ENCODE results near the gene TSPAN12.

The TSPAN12 gene

DNA sequence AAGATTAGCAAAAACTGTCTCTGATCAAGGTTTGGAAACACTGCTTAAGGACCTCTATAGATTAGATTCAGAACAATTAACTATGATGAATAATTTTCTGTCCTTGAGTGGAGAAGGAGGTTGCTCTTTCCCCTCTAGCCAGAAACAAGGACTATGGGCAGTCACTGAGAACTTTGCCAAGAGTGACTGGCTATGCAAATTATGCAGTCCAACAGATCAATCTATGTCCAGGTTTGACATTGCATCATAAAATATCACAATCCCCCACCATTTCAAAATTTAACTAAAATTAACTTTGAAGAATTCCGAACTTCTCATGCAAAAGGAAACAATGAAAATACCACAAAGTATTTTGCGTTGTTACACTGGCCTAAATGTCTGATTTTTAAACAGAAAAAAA, 50.6 kb downstream of the TSPAN12 start:
- DNase-seq (ENCODE audit: low read depth) = no peak
- TF ChIP-seq, protein P1, sequence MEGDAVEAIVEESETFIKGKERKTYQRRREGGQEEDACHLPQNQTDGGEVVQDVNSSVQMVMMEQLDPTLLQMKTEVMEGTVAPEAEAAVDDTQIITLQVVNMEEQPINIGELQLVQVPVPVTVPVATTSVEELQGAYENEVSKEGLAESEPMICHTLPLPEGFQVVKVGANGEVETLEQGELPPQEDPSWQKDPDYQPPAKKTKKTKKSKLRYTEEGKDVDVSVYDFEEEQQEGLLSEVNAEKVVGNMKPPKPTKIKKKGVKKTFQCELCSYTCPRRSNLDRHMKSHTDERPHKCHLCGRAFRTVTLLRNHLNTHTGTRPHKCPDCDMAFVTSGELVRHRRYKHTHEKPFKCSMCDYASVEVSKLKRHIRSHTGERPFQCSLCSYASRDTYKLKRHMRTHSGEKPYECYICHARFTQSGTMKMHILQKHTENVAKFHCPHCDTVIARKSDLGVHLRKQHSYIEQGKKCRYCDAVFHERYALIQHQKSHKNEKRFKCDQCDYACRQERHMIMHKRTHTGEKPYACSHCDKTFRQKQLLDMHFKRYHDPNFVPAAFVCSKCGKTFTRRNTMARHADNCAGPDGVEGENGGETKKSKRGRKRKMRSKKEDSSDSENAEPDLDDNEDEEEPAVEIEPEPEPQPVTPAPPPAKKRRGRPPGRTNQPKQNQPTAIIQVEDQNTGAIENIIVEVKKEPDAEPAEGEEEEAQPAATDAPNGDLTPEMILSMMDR (IDR thresholded peaks at IDR 0.05; ENCODE audit: insufficient read depth, low read depth, low read length, missing control alignments) = no peak
- H3K4me3 ChIP-seq (ENCODE audit: low read length) = no peak overlapping the region

DNA sequence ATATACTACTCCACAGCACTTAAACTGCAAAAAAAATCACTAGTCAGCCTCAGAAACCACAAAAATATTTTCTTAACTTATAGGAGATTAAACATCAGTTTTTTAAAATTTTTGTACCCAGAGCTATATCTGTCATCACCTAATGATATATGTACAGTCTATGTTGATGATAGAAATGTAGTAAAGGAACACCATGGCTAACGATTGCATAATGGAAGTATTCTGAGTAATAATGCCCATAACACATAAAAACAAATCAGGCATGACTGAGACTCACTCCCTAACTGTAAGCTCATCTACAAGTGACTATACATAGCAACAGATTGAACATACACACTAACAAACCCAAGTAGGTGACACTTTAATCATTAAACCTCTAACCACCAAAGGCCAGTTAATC, 51.3 kb downstream of the TSPAN12 start:
- TF ChIP-seq, protein P1 (IDR thresholded peaks at IDR 0.05; ENCODE audit: insufficient read depth, low read depth, low read length, missing control alignments) = no peak
- DNase-seq (ENCODE audit: low read depth) = peak; percentile 66
- no peak overlapping the region for H3K4me3 ChIP-seq (ENCODE audit: low read length)

DNA sequence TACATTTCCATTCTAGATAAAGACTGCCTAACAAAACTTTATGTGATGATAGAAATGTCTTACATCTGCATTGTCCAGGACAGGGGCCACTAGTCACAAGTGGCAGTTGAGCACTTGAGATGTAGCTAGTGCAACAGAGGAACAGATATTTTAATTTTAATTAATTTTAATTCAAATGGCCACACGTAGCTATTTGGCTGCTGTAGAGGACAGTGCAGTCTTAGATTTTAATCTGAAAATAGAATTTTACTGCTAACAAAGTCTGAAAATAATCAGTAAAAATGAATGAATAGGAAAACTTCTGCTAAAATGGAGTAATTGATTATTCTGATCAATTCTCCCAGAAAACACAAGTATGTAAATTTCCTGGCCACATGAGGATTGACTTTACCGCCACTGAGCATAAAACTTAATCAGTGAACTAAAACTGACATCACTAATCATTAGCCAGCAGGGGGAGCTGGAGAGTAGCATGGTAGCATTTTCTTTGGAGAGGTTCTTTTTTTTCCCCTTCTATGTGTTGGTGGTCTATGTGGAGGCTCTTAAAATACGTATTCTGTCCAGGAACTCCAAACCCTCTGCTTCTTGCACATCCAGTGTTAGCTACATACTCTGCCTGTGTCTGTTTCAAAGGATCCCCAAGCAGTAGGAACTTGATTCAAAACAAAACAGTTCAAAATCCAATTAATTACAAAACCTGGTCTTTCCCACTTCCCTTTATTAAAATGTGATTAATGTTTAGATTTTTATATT, 52.1 kb downstream of the TSPAN12 start:
- no peak overlapping the region for H3K4me3 ChIP-seq (ENCODE audit: low read length)

DNA sequence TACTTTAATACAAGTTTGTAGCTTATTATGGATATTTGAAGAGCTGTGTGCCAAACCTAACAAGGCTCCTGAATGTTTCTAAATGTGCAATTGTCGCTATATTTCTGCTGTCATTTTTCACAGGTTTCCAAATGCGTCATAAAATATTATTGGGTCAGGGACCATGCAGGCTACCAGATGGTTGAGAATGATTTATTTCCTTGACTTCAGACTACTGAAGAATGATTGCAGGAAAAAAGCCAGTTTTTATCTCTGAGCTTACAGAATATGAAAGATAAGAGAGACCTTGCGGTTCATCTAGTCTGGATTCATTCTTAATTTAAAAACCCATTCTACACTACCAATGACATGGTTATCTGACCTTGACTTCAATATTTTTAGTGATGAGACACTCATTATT, 55.2 kb downstream of the TSPAN12 start:
- no peak for DNase-seq (ENCODE audit: low read depth)
- TF ChIP-seq, protein P1 (IDR thresholded peaks at IDR 0.05; ENCODE audit: insufficient read depth, low read depth, low read length, missing control alignments) = no peak
- no peak overlapping the region for H3K4me3 ChIP-seq (ENCODE audit: low read length)

More for the DNA sequence above, 52.1 kb downstream of the TSPAN12 start:
- TF ChIP-seq, protein P1 (IDR thresholded peaks at IDR 0.05; ENCODE audit: insufficient read depth, low read depth, low read length, missing control alignments) = peak; percentile 85
- DNase-seq (ENCODE audit: low read depth) = peak; percentile 61

DNA sequence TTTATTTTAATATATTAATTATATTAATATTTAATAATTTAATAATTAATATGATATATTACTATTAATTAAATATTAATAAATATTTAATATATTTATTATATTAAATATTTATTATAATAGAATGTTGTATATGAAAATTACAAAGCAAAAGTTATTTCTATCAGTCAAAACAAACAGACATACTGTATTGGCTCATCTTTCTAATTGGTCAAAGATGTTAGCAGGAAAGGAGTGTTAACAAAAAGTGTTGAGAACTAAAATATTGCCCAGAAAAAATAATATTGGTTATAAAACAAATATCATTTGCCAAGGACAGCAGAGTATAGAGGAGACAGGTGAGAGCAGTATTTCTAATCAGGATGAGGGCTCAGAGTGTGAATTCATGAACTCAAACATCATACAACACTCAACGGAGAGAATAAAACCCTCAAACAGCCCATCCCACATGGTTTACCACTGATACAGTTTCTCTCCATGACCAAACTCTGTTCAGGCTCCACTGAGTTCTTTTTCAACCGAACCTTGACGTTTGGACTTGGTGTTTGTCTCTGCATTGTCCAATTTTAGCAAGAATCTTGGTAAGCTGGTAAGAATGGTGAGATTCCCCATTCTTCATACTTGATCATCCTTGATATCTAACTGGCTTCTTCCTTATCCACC, 58.0 kb downstream of the TSPAN12 start:
- H3K4me3 ChIP-seq (ENCODE audit: low read length) = no peak overlapping the region
- TF ChIP-seq, protein P1 (IDR thresholded peaks at IDR 0.05; ENCODE audit: insufficient read depth, low read depth, low read length, missing control alignments) = no peak
- DNase-seq (ENCODE audit: low read depth) = no peak

DNA sequence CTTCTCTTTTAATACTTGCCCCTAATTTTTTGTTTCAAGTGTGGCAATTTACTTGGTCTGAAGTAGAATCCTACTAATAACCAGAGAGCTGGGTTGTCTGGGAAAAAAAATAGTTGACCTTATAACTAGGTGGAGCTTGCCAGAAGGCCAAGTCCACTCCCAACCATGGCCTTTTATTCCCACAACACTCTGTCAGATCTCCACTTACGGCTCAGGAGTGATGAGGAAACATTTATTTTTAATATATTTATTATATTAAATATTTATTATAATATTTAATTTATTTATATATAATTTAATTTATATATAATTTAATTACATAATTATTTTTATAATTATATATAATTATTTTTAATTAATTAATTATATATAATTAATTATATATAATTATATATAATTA, 58.8 kb downstream of the TSPAN12 start:
- no peak for DNase-seq (ENCODE audit: low read depth)
- TF ChIP-seq, protein P1 (IDR thresholded peaks at IDR 0.05; ENCODE audit: insufficient read depth, low read depth, low read length, missing control alignments) = no peak
- no peak overlapping the region for H3K4me3 ChIP-seq (ENCODE audit: low read length)
